ENCODE measurements around the gene GULP1.

- no peak for TF ChIP-seq CTCF (IDR thresholded peaks at IDR 0.05)
- no peak for TF ChIP-seq ZBTB21 (CRISPR knock-in tag; IDR thresholded peaks at IDR 0.05; ENCODE audit: borderline replicate concordance)
- TF ChIP-seq JUN (CRISPR knock-in tag; IDR thresholded peaks at IDR 0.05): no peak
- no peak for TF ChIP-seq AR (CRISPR knock-in tag; IDR thresholded peaks at IDR 0.05)
- TF ChIP-seq NFYB (CRISPR knock-in tag; conservative IDR thresholded peaks at IDR 0.05; ENCODE audit: low read depth): no peak
- TF ChIP-seq RELA (CRISPR knock-in tag; IDR thresholded peaks at IDR 0.05; ENCODE audit: borderline replicate concordance): no peak
- no peak for TF ChIP-seq NR1H2 (CRISPR knock-in tag; IDR thresholded peaks at IDR 0.05)
Measured at GRCh38 chr2:188297978-188298377, 6.3 kb downstream of the GULP1 start.

Data from WTC11 (cell line).